HG03558 (cell line): ENCODE results near the gene MINDY1.

Experiments
- ATAC-seq: cut with Tn5 transposase; IDR thresholded peaks from one replicate; pipeline ENCODE4 v1.9.1; 2021; ENCODE audit warnings: moderate number of reproducible peaks; ENCODE audit not compliant: unreplicated experiment; ENCODE audit errors: extremely low read depth

Gene MINDY1

DNA sequence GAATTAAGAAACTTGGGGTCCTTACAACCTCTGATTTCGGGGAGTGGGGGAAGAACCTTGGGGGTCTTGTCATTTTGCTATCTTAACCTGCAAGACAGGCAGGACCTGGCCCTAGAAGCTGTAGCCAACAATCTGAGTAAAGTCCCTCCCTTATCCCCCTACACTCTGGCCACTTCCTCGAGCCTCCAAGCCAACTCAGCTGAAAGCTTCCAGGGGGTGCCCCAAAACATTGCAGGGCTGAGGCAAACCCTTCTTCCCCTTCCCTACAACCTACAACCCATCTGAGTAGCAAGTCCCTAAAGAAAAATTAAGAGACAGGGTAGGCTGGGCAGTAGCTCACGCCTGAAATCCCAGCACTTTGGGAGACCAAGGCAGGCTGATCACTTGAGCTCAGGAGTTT, 37.1 kb downstream of the MINDY1 start:
- no peak for ATAC-seq

DNA sequence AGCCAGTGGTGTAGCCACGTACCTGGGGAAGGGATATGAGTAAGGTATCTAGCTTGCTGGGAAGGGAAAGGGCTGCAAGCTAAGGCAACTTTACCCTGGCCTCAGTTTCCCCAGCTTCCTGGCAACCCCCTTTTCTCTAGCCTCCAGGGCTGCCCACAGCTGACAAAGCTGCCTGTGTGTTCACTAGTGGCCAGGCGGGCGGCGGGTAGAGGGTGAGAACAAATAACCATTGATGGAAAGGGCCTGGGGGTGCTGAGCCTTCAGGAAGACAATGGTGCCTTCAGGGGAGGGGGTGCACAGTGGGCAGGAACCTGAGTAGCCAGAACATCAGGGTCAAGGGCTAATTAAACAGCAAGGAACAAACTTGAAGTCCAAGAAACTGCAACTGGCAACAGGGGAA, 38.2 kb downstream of the MINDY1 start:
- ATAC-seq = no peak

DNA sequence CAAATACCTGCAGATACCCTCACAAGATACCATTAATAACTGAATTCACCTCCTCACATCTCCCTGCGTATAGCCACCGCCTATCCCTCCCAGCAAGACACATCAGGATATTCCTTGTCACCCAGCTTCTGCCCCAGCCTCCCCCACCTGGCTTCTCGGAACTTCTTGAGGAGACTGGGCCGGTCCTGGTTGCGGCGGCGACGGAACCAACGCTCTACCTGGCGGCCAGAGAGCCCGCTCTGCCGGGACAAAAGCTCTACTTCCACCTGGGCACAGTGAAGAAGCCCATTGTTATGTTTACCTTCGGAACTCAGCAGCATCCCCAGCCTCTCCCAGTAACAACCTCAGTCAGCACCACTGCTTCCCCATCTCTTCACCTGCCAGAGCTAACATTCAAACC, 38.8 kb downstream of the MINDY1 start:
- no peak for ATAC-seq

DNA sequence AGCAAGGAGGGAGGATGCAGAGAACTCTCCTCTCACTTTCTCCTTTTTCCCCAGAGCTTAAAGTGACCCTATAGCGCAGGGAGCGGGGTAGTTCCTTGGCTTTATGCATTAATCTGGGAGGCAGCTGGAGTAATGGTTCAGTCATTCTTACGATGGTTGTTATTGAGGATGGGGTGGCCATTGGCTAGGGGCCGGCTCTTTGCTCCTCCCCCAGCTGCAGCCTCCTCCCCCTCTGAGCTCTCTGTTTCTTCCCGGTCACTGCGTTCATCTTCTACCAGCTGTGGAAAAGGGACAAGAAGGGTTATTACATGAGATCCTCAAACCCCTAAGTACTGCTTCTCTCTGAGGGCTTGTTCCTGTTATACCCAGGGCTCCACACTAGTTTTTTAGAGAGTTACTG, 40.7 kb downstream of the MINDY1 start:
- no peak for ATAC-seq

DNA sequence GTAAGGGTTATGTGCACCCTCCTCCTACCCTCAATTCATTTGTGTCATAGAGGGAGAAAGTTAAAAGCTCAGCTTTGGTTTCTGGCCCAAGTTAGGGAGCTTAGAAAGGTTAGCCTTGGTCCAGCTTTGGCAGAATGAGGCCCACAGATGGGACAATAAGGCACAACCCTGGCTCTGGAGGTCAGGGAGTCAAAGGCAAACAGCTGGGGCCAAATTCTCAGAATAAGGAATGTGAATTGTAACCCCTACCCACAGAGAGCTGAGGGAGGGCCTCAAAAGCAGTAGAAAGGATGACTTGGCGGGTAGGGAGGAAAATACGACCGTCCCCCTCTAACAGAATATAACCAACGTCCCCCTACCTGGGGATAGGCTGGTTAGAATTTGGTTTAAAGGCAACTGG, 41.1 kb downstream of the MINDY1 start:
- no peak for ATAC-seq

DNA sequence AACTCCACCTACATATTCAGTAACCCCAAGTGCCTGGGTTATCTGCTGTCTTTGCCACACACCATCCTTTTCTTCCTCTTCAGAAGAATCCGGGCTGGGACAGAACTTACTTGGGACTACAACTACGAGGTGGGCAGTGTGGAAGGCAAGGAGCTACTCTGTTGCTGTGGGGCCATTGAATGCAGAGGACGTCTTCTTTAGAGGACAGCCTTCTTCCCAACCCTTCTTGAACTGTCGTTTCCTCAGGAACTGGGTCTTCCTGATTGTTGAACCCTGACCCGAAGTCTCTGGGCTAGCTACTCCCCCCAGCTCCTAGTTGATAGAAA, 42.6 kb downstream of the MINDY1 start:
- ATAC-seq = no peak

DNA sequence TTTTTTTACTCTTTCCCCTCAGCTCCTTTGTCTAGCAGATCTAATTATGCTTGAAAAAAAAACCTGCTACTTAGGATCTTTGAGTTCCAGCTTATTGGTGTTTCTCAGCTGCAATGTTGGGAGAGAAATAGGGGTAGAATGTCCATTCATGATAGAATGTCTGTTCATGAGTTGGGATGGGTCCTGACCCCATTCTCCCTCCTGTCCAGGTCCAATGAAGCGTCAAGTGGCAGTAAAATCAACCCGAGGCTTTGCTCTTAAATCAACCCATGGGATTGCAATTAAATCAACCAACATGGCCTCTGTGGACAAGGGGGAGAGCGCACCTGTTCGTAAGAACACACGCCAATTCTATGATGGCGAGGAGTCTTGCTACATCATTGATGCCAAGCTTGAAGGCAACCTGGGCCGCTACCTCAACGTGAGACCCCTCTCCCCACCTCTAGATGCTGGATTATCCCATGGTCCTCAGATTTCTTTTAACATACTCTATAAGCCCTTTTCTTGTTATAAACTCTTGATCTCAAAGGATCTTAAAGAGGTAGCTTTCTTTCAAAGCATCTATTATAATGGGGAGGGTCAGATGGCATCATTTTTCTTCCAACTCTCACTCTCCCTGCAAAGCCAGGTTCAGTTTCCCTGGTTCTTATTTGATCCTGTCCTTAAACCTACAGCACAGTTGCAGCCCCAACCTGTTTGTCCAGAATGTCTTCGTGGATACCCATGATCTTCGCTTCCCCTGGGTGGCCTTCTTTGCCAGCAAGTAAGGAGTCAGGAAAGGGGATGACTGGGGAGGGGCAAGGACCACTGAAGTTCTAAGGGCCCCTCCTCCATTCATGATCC, 43.2 kb downstream of the MINDY1 start:
- no peak for ATAC-seq

DNA sequence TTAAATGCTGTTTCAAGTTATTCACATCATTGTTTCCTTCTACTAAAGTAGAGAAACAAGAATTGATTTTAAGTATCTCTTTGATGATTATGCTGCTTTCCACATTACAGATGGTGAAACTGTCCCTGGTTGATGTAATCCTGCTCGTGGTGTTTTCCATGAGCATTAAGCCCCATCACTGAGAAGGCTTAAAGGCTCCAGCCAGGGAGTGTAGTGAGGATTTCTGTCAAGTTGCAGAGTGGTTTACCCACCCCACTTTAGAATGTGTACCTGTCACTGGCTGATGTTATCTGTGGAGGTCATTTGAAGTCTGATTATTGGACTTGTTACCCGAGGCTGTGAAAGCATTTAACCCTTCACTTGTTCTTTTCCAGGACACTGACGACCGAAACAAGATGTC, 44.9 kb downstream of the MINDY1 start:
- no peak for ATAC-seq

DNA sequence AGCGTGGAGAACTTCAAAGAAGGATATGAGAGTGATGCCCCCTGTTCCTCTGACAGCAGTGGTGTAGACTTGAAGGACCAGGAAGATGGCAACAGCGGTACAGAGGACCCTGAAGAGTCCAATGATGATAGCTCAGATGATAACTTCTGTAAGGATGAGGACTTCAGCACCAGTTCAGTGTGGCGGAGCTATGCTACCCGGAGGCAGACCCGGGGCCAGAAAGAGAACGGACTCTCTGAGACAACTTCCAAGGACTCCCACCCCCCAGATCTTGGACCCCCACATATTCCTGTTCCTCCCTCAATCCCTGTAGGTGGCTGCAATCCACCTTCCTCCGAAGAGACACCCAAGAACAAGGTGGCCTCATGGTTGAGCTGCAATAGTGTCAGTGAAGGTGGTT, 46.1 kb downstream of the MINDY1 start:
- no peak for ATAC-seq

DNA sequence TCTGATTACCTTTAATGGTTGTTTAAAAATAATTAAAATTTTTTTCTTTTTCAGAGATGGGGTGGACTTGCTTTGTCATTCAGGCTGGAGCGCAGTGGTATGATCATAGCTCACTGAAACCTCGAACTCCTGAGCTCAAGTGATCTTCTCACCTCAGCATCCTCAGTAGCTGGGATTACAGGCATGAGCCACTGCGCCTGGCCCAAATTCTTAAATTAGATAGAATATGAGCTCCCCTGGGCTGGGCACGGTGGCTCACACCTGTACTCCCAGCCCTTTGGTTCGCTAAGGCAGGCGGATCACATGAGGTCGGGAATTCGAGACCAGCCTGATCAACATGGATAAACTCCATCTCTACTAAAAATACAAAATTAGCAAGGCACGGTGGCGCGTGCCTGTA, 49.0 kb downstream of the MINDY1 start:
- no peak for ATAC-seq

DNA sequence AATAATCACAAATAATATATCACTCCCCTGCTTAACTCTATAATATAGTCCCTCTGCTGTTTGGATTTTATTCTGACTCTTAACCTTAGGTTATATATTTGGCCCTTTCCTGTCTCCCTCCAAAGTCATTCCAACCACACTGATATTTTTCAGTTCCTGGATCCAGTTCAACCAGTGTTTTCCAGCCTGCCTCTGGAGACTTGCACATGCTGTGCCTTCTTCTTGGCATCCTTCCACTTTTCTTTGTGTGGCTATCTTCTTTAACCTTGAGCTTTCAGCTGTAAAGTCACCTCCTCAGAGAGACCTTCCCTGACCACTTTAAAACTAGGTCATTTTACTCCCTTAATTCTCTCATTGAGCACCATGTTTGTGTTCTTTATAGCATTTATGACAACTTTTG, 51.4 kb downstream of the MINDY1 start:
- ATAC-seq = no peak

DNA sequence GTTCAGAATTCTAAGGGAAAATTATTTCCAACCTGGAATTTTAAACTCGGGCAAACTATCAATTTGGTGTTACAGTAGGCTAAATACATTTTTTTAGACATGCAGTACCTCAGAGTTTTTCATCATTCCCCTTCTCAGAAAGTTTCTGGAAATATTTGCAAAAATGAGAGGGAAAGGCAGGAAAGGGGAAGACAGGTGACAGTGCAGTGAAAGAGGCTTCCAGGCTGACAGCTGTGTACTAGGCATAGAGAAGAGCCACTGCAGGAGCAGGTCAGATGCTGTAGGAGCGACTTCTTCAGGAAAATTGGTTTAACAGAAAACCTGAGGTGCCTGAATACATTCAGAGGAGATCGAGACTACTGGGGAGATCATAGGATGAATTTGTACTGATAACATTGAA, 52.0 kb downstream of the MINDY1 start:
- no peak for ATAC-seq
